ENCODE data around the gene AURKAIP1. TPM values are rescaled to one million over a fixed set of nuclear protein-coding genes. Genes with fewer than 3 reads are reported as not detected.
"Not testable (repeated sequence)": the region's sequence is repeated elsewhere in the genome, so short reads cannot be mapped to it uniquely, and the experiment has no call there.

AURKAIP1 gene
- total RNA-seq, 1 donor from 2014 or later: 258 TPM

- TF ChIP-seq, protein P1, sequence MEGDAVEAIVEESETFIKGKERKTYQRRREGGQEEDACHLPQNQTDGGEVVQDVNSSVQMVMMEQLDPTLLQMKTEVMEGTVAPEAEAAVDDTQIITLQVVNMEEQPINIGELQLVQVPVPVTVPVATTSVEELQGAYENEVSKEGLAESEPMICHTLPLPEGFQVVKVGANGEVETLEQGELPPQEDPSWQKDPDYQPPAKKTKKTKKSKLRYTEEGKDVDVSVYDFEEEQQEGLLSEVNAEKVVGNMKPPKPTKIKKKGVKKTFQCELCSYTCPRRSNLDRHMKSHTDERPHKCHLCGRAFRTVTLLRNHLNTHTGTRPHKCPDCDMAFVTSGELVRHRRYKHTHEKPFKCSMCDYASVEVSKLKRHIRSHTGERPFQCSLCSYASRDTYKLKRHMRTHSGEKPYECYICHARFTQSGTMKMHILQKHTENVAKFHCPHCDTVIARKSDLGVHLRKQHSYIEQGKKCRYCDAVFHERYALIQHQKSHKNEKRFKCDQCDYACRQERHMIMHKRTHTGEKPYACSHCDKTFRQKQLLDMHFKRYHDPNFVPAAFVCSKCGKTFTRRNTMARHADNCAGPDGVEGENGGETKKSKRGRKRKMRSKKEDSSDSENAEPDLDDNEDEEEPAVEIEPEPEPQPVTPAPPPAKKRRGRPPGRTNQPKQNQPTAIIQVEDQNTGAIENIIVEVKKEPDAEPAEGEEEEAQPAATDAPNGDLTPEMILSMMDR (conservative IDR thresholded peaks at IDR 0.05; ENCODE audit: low read depth, low read length): no peak
- no peak for DNase-seq (ENCODE audit: low read depth)
- no peak overlapping the region for H3K4me3 ChIP-seq (ENCODE audit: low read depth, low read length)
Measured at GRCh38 chr1:1390675-1391074, 15.7 kb upstream of the AURKAIP1 start.

GRCh38 chr1:1388078-1388472 lies 13.1 kb upstream of the AURKAIP1 start:
- DNase-seq (ENCODE audit: low read depth): no peak
- TF ChIP-seq, protein P1 (conservative IDR thresholded peaks at IDR 0.05; ENCODE audit: low read depth, low read length): no peak
- no peak overlapping the region for H3K4me3 ChIP-seq (ENCODE audit: low read depth, low read length)

DNA sequence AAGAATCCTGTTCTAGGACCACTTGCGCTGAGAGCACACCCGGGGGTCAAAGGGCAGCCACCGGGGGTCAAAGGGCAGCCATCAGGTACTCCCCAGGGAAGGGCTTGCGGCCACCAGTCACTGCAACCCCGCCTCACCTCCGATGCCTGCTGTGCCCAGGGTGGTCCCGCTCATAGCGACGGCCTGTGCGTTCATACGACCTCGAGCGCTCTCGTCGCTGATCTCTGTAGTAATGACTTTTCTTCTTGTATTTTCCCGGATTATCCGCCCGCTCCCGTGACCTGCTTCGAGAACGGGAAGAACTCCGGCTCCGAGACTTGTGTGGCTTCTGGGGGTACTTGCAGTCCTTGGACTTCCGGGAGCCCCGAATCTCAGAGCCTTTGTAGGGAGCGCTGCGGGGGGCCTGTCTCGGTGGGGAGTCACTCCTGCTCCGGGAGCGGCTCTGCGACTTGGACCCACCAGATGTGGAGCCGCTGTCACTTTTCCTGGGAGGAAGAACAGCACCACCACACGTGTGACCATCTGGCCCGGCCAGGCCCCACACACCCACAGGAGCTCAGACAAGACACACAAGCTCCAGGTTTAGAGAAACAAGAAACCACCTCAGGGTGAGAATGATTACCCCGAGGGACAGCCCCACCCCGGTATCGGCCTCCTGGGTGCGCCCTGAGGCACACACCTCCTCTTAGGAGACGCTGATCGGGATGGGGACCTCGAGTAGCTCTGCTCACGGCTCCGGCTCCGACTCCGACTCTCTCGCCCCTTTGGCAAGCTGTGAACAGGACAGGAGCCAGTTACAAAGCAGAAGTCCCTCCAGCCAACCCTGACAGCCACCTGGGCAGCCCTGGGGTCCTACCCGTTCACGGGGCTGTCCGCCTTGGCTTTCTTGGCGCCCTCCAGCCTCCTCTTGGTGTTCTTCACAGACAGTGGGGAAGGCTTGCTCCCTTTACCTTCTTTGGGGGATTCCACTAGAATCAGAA lies 12.4 kb upstream of the AURKAIP1 start:
- DNase-seq (ENCODE audit: low read depth): no peak
- TF ChIP-seq, protein P1 (conservative IDR thresholded peaks at IDR 0.05; ENCODE audit: low read depth, low read length): no peak
- no peak overlapping the region for H3K4me3 ChIP-seq (ENCODE audit: low read depth, low read length)

GRCh38 chr1:1385931-1386330 lies 10.9 kb upstream of the AURKAIP1 start:
- H3K4me3 ChIP-seq (ENCODE audit: low read depth, low read length): no peak overlapping the region
- TF ChIP-seq, protein P1 (conservative IDR thresholded peaks at IDR 0.05; ENCODE audit: low read depth, low read length): no peak
- no peak for DNase-seq (ENCODE audit: low read depth)

- H3K4me3 ChIP-seq (ENCODE audit: low read depth, low read length); DNase-seq (ENCODE audit: low read depth): not testable (repeated sequence)
Measured at GRCh38 chr1:1385339-1385738, 10.3 kb upstream of the AURKAIP1 start.

DNA sequence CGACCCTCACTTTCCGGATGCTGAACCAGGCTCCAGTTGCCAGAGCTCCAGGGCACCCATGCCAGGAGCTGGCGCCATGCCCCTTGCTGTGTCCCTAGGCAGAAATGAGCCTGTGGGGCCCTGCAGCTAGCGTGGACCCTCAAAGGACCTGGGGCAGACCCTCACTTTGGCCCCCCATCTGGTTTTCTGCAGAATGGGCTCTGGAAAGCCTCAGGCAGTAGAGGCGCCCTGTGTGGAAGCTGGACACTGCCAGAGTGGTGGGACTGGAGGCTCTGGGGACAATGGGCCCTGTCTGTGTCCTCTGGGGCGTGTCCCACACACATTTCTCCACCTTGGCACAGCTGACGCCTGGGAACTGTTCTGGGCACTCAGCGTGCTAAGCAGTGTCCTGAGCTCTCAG lies 6.3 kb upstream of the AURKAIP1 start:
- no peak overlapping the region for H3K4me3 ChIP-seq (ENCODE audit: low read depth, low read length)
- no peak for DNase-seq (ENCODE audit: low read depth)
- TF ChIP-seq, protein P1 (conservative IDR thresholded peaks at IDR 0.05; ENCODE audit: low read depth, low read length): no peak

DNA sequence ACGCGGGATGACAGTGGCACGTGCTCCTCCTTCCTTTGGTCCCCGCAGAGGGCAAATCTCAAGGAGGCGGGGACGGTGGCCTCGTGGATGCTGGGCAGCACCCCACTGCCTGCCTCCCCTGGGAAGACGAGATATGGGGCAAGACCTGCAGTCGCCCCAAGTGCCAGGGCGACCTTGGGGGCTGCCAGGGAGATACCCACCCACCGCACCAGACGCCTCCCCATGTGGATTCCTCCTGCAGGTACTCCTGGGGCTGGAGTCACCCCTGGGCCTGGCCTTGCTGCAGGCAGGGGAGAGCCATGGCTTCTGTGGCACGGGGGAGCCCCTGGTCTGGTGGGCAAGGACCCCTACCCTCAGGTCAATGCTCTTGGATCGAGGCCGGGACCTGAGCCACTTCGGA lies 5.9 kb upstream of the AURKAIP1 start:
- no peak for DNase-seq (ENCODE audit: low read depth)
- TF ChIP-seq, protein P1 (conservative IDR thresholded peaks at IDR 0.05; ENCODE audit: low read depth, low read length): no peak
- no peak overlapping the region for H3K4me3 ChIP-seq (ENCODE audit: low read depth, low read length)

Measured in epithelial cell of proximal tubule (primary cell).